NCI-H2107 treated with DMSO at 0.1 percent for 48 hours (cell line): ENCODE measurements around the gene GDF10.

Experiments
- DNase-seq: peaks from one replicate; lab custom pipeline; 2025; ENCODE audit not compliant: unreplicated experiment; lab: John Stamatoyannopoulos, UW

The GDF10 gene

DNA sequence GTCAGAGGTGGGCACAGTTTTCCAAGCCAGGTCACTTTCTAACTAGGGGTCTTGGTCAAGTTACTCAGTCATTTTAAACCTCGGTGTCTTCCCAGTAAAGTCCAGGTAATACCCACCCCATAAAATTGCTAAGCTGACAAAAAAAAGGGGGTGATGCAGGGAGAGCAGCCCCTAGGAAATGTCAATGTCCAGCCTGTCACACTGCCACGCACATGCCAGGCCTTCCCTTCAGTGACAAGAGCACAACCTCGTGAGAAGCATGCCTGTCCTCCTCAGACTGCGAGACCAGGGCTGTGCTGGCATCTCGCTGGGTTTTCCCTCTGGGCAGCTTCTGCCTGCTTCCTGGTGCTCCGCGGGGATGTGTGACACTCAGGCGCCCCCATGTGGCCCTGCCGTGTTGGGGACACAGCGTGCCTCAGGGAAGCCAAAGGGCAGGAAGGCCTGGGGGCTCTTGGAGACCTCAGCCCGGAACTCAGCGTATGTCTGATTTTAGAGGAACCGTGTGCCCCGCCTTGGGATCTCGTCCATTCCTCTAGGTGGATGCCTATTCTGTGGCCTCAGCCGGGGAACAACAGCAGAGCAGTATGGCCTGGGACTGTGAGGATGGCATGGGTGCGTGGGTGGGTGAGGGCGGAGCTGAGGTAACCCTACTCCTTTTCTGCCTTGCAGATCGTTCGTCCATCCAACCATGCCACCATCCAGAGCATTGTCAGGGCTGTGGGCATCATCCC is 12.1 kb downstream of the GDF10 start:
- peak; percentile 3 for DNase-seq

DNA sequence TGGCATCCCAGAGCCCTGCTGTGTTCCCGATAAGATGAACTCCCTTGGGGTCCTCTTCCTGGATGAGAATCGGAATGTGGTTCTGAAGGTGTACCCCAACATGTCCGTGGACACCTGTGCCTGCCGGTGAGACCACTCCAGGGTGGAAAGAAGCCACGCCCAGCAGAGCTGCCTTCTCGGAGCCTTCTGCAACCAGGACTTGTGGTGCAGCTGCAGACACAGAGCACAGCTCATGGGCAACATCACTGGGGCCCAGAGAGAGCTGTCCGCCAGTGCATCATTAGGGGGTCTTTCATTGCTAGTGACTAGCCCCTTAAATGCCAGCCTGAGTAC is 12.6 kb downstream of the GDF10 start:
- DNase-seq = no peak

DNA sequence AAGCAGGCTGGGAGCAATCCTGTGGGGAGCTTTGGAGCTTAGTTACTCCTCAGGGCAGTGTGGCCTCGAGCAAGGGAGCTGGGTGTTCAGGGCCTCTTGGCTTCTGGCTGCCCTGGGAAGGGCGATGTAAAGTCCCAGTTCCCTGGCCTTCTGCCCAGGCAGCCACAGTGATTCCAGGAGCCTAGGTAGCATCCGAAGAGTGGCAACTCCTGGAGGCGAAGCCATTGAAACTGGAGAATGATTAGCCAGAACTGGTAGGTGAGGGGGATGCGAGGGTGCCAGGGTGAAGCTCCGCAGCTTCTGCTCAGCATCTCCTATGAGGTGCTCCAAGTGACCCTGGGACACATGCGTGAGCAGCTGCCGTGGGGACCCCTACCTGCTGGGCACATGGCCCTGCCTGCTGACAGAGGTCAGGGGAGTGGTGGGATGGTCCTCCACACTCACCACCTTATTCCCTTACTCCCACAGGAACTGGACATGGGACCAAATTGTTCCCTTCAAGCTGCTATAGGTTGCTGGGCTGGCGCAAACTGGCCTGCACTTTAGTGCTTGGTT is 14.5 kb downstream of the GDF10 start:
- no peak for DNase-seq

DNA sequence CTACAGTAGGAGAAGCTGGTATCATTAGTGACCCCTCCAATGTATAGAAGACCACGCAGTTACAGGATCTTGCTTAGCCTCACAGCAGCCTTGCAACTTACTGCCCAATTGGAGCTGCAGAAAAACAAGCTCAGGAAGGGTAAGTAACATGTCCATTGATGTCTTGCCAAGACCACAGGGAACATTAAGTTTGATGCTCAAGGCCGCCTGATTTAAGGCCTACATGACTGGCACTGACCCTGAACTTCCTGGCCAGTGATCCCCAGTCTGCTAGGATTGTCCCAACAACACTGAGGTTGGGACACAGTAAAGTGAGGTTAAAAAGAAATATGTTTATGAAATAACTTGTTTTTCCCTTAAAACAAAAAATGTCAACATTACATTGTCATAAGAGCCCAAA is 15.4 kb downstream of the GDF10 start:
- no peak for DNase-seq

- DNase-seq = no peak
These were observed 16.1 kb downstream of the GDF10 start for GRCh38 chr10:47316131-47316530.

DNA sequence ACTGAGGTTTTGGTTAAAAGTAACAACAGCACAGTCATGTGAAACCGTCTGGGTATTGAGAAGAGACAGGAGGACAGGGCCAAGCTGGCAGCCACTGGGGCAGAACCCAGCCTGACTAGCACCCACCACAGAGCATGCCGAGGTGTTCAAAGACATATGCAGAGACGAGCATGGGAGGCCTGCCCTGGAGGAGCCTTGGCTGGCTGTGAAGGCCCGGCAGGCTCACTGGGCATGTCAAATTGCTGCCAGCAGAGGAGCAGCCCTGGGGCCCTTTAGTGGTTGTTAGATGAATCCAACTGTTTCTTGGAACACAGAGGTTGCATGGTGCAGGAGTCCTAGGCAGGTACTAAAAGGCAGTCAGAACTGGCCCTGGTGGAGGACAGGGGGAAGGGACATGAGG is 17.3 kb downstream of the GDF10 start:
- DNase-seq = no peak

- no peak for DNase-seq
These were observed 18.7 kb downstream of the GDF10 start for GRCh38 chr10:47318706-47319105.

DNA sequence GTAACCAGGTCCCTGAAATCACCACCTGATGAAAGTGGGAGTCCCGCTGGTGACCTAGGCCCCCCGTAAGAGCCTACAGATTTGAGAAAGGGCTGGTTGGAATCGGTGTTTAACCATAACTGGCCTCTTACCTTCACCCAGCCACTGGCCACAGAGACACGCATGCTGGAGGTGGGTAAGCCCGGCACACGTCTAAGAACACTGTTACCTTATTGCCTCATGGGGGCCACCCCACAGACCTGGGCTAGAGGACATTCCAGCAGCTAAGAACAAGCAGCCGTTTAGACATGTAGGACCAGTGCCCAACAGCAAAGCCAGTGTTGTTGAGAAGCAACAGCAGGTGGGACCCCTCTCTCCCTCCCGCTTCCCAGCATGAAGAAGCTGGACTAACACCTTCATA is 19.8 kb downstream of the GDF10 start:
- no peak for DNase-seq

- no peak for DNase-seq
These were observed 20.8 kb downstream of the GDF10 start for GRCh38 chr10:47320812-47321211.

- no peak for DNase-seq
These were observed 21.7 kb downstream of the GDF10 start for GRCh38 chr10:47321521-47322195.

GRCh38 chr10:47322300-47323061 is 22.5 kb downstream of the GDF10 start, which contains the start of gene GDF2:
TSS of gene GDF2 (plus strand) at chr10:47322454. CDS start at chr10:47322669, 215 bp downstream.
- no peak for DNase-seq

DNA sequence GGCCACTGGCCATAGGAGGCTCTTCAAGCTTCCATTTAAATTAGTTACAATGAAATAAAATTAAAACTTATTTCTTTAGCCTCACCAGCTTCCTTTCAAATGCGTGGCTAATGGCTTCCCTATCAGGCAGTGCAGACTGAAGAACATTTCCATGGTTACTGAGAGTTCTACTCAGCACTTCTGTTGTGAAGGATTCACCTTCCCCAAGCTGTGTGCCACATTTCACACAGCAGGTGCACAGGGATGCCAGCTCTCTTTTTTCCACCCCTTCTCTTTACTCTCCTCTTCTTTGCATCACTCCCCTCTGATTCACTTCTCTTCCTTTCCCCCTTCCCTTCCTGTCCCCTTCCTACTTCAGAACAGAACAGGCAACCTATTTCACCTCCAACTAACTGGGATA is 23.1 kb downstream of the GDF10 start:
- no peak for DNase-seq

- no peak for DNase-seq
These were observed 23.8 kb downstream of the GDF10 start for GRCh38 chr10:47323636-47324296.

GRCh38 chr10:47325303-47326291 is 25.6 kb downstream of the GDF10 start:
- no peak for DNase-seq

DNA sequence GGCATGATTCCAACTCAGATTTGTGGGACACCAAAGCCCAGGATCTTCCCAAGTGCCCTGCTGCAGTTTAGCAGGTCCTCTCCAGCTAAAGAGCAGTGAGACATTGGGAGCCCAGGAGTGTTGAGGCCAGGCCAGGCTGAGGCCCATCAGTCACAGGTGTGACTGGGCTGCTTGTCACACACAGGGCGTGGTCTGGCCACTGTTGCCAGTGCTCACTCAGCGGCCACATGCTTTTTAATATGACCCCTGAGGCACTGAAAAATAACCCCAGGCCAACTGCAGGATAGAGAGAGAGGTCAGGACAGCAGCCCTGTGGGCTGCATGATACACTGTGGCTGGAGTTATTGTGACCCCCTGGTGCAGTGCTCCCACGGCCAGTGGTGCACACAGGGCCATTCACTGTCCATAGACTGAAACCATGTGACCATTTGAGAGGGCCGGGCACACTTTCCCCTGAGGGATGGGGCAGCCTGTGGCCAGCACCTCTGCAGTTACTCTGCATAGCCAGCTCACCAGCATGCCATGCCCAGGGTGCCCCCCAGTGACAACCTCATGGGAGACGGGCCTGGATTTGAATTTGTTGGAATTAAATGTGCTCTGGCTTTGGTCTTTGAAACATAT is 26.4 kb downstream of the GDF10 start:
- DNase-seq = no peak

GRCh38 chr10:47326927-47327330 is 26.9 kb downstream of the GDF10 start:
- no peak for DNase-seq

DNA sequence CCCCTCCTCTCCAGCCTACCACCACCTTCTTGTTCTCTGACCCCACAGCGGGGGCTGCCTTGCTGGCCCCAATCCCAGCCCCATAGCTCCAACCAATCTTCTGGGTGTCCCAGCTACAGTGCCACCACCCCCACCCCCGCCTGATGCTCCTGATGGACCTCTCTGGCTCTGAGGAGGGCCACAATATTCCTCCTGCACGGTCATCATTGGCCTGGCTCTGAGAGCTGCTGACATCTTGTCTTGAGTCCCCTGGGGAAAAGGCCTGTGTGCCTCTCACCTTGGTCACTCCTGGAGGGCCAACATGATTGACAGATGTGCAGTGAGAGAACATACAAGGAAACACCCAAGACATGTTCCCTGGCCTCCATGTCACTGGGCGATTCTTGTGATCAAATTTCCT is 29.9 kb downstream of the GDF10 start:
- DNase-seq = no peak

- no peak for DNase-seq
These were observed 30.4 kb downstream of the GDF10 start for GRCh38 chr10:47330366-47330765.

GRCh38 chr10:47330804-47331203 is 30.8 kb downstream of the GDF10 start:
- no peak for DNase-seq

GRCh38 chr10:47331491-47331890 is 31.5 kb downstream of the GDF10 start:
- no peak for DNase-seq
